Keratinocyte (primary cell): ENCODE results near the gene IL19. TPM values are rescaled to one million over a fixed set of nuclear protein-coding genes. Genes with fewer than 3 reads are reported as not detected.

ENCODE experiments used
- DNase-seq: peaks from one replicate; pipeline ENCODE4 v3.0.0-alpha.2; 2011; ENCODE audit warnings: low read depth, missing footprints, low spot score
- FAIRE-seq: peaks from 2 replicates; lab custom pipeline; 2011; peaks lifted over from hg19 to GRCh38; lab: Jason Lieb, UNC
- H2AFZ ChIP-seq: 2 replicates; pipeline ENCODE4 v1.6.0; 2012; ENCODE audit warnings: low read length, control low read depth, inconsistent platforms; ENCODE audit not compliant: control insufficient read depth
- H3K27ac ChIP-seq: 2 replicates; pipeline ENCODE4 v1.5.1; 2011; ENCODE audit warnings: low read length; ENCODE audit not compliant: control insufficient read depth, insufficient read depth
- H3K27me3 ChIP-seq: 3 replicates; pipeline ENCODE4 v1.6.0; 2011; ENCODE audit warnings: low read length; ENCODE audit not compliant: control insufficient read depth, insufficient read depth; ENCODE audit errors: extremely low read depth
- H3K36me3 ChIP-seq, 2 experiments: 2 replicates in 1 of 2; 3 replicates in 1 of 2; pipeline ENCODE4 v1.5.1; 2011; ENCODE audit warnings: low read length in 2 of 2, mild to moderate bottlenecking in 1 of 2; ENCODE audit not compliant: control insufficient read depth in 2 of 2, insufficient read depth in 2 of 2; ENCODE audit errors: extremely low read depth in 1 of 2
- H3K4me1 ChIP-seq: 3 replicates; pipeline ENCODE4 v1.5.1; 2011; ENCODE audit warnings: low read length; ENCODE audit not compliant: control insufficient read depth, insufficient read depth; ENCODE audit errors: extremely low read depth
- H3K4me2 ChIP-seq: 3 replicates; pipeline ENCODE4 v1.6.0; 2011; ENCODE audit warnings: low read depth, low read length; ENCODE audit not compliant: control insufficient read depth, insufficient read depth; ENCODE audit errors: extremely low read depth
- H3K4me3 ChIP-seq, 3 experiments: fragments of 200-600 bp in 1 of 3; sonication (generic) in 1 of 3; 2 replicates in 2 of 3; 3 replicates in 1 of 3; pipeline ENCODE4 v1.5.1; 2011 to 2016; ENCODE audit warnings: low read length in 3 of 3, mild to moderate bottlenecking in 3 of 3, control low read depth in 2 of 3, inconsistent platforms in 1 of 3, low read depth in 1 of 3, mixed read lengths in 1 of 3, mixed run types in 1 of 3, moderate library complexity in 1 of 3; ENCODE audit not compliant: control insufficient read depth in 2 of 3, insufficient read depth in 2 of 3; ENCODE audit errors: extremely low read depth in 1 of 3
- H3K79me2 ChIP-seq: 2 replicates; pipeline ENCODE4 v1.6.0; 2012; ENCODE audit warnings: low read length; ENCODE audit not compliant: control insufficient read depth, insufficient read depth
- H3K9ac ChIP-seq: 3 replicates; pipeline ENCODE4 v1.6.0; 2011; ENCODE audit warnings: low read length; ENCODE audit not compliant: control insufficient read depth, insufficient read depth; ENCODE audit errors: extremely low read depth
- H3K9me1 ChIP-seq: 3 replicates; pipeline ENCODE4 v1.6.0; 2011; ENCODE audit warnings: low read length; ENCODE audit not compliant: control insufficient read depth, insufficient read depth; ENCODE audit errors: extremely low read depth
- H3K9me3 ChIP-seq: 2 replicates; pipeline ENCODE4 v1.5.1; 2012; ENCODE audit warnings: low read depth, low read length; ENCODE audit not compliant: control insufficient read depth
- H4K20me1 ChIP-seq: 3 replicates; pipeline ENCODE4 v1.6.0; 2011; ENCODE audit warnings: low read length; ENCODE audit not compliant: control insufficient read depth, insufficient read depth; ENCODE audit errors: extremely low read depth
- CTCF ChIP-seq, 3 experiments: IDR thresholded peaks in 1 of 3; conservative IDR thresholded peaks in 1 of 3; optimal IDR thresholded peaks in 1 of 3; 2 replicates in 2 of 3; 3 replicates in 1 of 3; pipeline versions ENCODE3 to v1.5.1; 2011; ENCODE audit warnings: low read length in 3 of 3, mild to moderate bottlenecking in 3 of 3, moderate library complexity in 2 of 3, control low read depth in 1 of 3, inconsistent platforms in 1 of 3; ENCODE audit not compliant: insufficient read depth in 2 of 3; ENCODE audit errors: extremely low read depth in 1 of 3
- EZH2 ChIP-seq: IDR thresholded peaks from one replicate; pipeline ENCODE4 v1.6.1; 2012; ENCODE audit warnings: inconsistent platforms, mild to moderate bottlenecking, low read length, moderate library complexity
- dilution Hi-C: fragments of 300-500 bp; cut with MboI; formaldehyde crosslinking; loops from one replicate; pipeline ENCODE4 v1.7.0; 2020; ENCODE audit warnings: low sequenced_read_pairs; ENCODE audit not compliant: extremely low pct_ligation_motif_present
- polyA plus RNA-seq, 5 experiments: library from polyadenylated mRNA; depleted of rRNA in 3 of 5; stranded (reverse) in 3 of 5; stranded (forward) in 1 of 5; unstranded in 1 of 5; fragments of >200 nt; gene quantifications; 1 replicate in 1 of 5; 2 replicates in 3 of 5; 3 replicates in 1 of 5; pipeline versions ENCODE4 v1.2.1 to v1.2.3, GENCODE V29; 2011 to 2012; ENCODE audit warnings: missing spikeins in 2 of 5, low read depth in 1 of 5, low replicate concordance in 1 of 5

Gene IL19
- polyA plus RNA-seq, 1 donor (not counting 4 experiments of a cell fraction or from before 2014, with no cell fraction given), result not detected

GRCh38 chr1:206751891-206752290, 18.7 kb upstream of the IL19 start:
- Histone ChIP-seq H3K4me2 (no peak overlapping the region), H3K36me3 (no peaks in the 10 kb centered on the region), H4K20me1 (no peaks in the 10 kb centered on the region), H3K9me1 (no peaks in the 10 kb centered on the region), H3K79me2 (no peaks in the 10 kb centered on the region), H3K27ac (no peak overlapping the region), H3K9me3 (no peaks in the 10 kb centered on the region), H3K4me3 (no peak overlapping the region), H3K4me1 (no peaks in the 10 kb centered on the region), H3K9ac (no peak overlapping the region), H3K27me3 (peaks cover 5% of the 10 kb centered on the region), H2AFZ (no peak overlapping the region)
- FAIRE-seq (peak; percentile 73), DNase-seq (no peak)
- dilution Hi-C loops, result loop anchor here (25.0 kb wide), 1 partner anchor 235 kb away; no protein-coding TSS in a partner anchor
- no peak for TF ChIP-seq EZH2
- TF ChIP-seq CTCF (optimal IDR thresholded peaks at IDR 0.05 in 1 of 3, IDR thresholded peaks at IDR 0.05 in 1 of 3, conservative IDR thresholded peaks at IDR 0.05 in 1 of 3; ENCODE audit: extremely low read depth in 1 of 3, insufficient read depth in 2 of 3, low read length in 3 of 3), result no peak

DNA sequence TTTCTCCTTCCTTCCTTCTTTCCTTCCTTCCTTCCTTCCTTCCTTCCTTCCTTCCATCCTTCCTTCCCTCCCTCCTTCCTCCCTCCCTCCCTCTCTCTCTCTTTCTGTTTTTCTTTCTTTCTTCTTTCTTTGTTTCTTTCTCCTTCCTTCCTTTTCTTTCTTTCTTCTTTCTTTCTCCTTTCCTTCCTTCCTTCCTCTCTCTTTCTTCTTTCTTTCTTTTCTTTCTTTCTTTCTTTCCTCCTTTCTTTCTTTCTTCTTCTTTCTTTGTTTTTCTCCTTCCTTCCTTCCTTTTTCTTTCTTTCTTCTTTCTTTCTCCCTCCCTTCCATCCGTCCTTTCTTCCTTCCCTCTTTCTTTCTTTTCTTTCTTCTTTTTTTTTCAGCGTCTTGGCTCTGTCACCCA, 18.1 kb upstream of the IL19 start:
- H3K36me3 ChIP-seq, result no peaks in the 10 kb centered on the region
- H3K27me3 ChIP-seq, result peaks cover 5% of the 10 kb centered on the region
- no peaks in the 10 kb centered on the region for H3K79me2 ChIP-seq
- no peak overlapping the region for H3K4me3 ChIP-seq
- H3K27ac ChIP-seq, result no peak overlapping the region
- no peak for FAIRE-seq
- TF ChIP-seq EZH2, result no peak
- TF ChIP-seq CTCF (optimal IDR thresholded peaks at IDR 0.05 in 1 of 3, IDR thresholded peaks at IDR 0.05 in 1 of 3, conservative IDR thresholded peaks at IDR 0.05 in 1 of 3; ENCODE audit: extremely low read depth in 1 of 3, insufficient read depth in 2 of 3, low read length in 3 of 3), result no peak
- no peak for DNase-seq
- no peaks in the 10 kb centered on the region for H3K9me1 ChIP-seq
- H3K4me2 ChIP-seq, result no peak overlapping the region
- H3K9ac ChIP-seq, result no peak overlapping the region
- no peaks in the 10 kb centered on the region for H3K4me1 ChIP-seq
- dilution Hi-C loops, result loop anchor here (25.0 kb wide), 1 partner anchor 235 kb away; no protein-coding TSS in a partner anchor
- H4K20me1 ChIP-seq, result no peaks in the 10 kb centered on the region
- no peak overlapping the region for H2AFZ ChIP-seq
- no peaks in the 10 kb centered on the region for H3K9me3 ChIP-seq
